GM21717 (cell line): ENCODE data around the gene TCP1.
"Not testable (repeated sequence)": the region's sequence is repeated elsewhere in the genome, so short reads cannot be mapped to it uniquely, and the experiment has no call there.

ENCODE experiments used
- ATAC-seq: cut with Tn5 transposase; IDR thresholded peaks from one replicate; pipeline ENCODE4 v1.9.1; 2021; ENCODE audit warnings: mild to moderate bottlenecking, moderate library complexity; ENCODE audit not compliant: unreplicated experiment

Gene TCP1

GRCh38 chr6:159817951-159818739, 28.7 kb upstream of the TCP1 start:
- ATAC-seq = no peak

DNA sequence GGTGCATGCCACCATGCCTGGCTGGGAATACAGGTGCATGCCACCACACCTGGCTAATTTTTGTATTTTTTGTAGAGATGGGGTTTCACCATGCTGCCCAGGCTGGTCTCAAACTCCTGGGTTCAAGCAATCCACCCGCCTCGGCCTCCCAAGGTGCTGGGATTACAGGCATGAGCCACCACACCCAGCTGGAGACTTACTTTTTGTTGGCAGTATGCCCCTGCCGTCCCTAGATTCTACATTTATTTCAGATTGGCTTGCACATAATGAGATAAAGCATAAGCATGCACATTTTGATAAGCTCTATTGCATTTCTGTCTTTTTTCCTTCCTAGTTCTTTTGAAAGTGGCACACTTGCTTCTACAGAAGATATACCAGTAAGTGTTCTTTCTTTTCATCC, 27.4 kb upstream of the TCP1 start:
- not testable (repeated sequence) for ATAC-seq

DNA sequence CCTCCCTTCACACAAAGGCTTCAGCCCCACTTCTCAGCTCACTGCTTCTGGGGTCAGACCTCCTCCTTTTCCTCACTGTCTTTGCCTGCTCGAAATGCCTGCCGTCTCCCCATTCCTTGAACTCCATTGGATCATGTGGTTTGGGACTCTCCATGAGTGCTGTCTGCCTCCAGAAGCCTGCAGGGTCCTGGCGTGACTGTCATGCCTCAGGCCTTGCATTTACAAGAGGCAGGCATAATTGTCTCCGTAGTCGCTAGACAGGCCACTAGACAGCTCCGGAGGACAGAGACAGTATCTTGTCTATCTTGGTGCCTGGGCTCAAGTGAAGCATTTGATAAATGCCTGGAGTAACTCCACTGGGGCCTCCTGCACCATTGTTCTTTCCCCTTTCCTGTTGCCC, 26.0 kb upstream of the TCP1 start:
- no peak for ATAC-seq

GRCh38 chr6:159813781-159814180, 24.4 kb upstream of the TCP1 start:
- no peak for ATAC-seq

- ATAC-seq = no peak
Observed at GRCh38 chr6:159809149-159809548, 19.7 kb upstream of the TCP1 start.

DNA sequence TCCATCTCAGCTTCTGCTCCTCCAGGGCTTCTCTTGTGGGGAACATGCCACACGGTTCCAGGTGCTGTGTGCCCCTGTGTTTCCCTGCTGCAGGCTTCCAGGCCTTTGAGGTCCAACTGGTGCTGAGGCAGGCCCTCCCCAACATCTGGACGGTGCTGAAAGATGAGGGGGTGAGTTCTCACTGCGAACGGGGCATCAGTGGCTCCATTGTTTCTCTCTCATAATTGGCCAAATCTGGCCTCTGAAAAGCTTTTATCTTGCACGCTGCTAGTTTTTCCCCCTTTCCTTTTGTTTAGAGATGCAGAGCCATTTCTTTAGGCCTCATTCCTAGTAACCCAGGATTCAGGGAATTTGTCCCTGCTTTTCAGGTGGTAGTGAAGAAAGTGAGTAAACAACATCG, 19.2 kb upstream of the TCP1 start:
- no peak for ATAC-seq

- ATAC-seq = no peak
Observed at GRCh38 chr6:159807150-159807858, 17.9 kb upstream of the TCP1 start.

DNA sequence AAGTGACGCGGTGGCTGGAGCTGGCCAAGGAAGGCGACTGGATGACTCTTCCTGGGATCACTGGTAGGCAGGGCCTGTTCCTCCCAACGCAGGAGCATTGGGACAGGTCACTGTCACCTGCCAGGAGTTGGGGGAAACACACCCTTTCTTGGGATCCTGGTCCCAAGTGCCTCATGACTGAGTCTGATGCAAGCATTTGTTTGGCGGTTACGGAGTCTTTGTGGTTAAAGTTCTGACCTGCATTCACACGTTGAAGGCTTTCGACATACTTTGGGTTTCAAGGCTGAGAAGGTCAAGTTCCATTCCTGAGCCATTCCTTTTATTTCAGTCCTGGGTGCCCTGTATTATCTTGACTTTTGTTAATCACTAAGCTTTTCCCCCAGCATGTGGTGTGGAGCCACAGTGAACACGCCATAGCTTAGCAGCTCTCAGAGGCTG, 16.6 kb upstream of the TCP1 start:
- ATAC-seq = no peak

DNA sequence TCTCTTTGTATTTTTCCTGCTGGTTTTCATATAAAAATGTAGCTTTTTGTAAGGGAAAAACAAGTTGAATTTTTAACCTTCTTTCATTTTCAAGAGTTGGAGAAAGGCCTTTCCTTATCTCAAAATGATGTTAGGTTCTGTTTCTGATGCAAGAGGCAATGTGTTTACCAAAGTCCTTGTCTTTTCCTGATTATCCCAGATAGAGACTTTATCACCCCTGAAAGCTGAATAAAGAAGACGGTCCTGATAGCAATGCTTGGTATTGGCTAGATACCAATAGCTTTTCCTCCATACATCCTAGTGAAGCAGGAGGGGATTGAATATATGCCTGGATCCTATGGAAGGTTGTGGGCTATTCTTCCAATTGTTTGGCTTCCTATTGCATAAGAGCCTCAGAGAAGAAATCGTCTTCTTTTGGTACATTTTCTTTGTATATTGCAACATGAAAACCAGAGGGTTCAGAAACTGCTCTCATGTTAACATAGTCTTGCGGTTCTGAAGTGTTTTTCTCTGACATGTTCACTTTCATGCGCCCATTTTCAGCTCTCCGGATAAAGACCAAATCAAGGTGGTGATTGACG, 16.1 kb upstream of the TCP1 start:
- no peak for ATAC-seq

- ATAC-seq = no peak
Observed at GRCh38 chr6:159804504-159804903, 15.1 kb upstream of the TCP1 start.

GRCh38 chr6:159801935-159802334, 12.5 kb upstream of the TCP1 start:
- no peak for ATAC-seq

- no peak for ATAC-seq
Observed at GRCh38 chr6:159800141-159800865, 10.9 kb upstream of the TCP1 start, which contains the start of gene PNLDC1. Gene PNLDC1 (plus strand): TSS chr6:159800276. CDS start chr6:159800308, 32 bp downstream.

DNA sequence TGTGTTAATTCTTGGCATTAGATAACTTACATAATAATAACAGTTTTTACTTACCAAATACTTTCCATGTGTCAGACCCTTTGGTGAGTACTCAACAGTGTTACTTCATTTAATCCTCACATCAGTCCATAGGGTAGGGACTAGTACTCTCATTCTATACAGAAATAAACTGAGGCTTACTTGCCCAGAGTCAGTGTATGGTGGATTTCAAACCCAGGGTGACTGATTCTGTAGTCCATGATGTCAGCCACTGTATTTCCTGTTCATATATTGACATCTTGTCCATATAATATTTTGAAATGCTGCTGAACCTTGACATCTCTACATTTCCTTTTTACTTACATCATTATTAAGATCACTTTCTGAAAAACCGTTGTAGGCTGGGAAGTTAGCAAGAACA, 8.2 kb upstream of the TCP1 start:
- ATAC-seq = no peak

DNA sequence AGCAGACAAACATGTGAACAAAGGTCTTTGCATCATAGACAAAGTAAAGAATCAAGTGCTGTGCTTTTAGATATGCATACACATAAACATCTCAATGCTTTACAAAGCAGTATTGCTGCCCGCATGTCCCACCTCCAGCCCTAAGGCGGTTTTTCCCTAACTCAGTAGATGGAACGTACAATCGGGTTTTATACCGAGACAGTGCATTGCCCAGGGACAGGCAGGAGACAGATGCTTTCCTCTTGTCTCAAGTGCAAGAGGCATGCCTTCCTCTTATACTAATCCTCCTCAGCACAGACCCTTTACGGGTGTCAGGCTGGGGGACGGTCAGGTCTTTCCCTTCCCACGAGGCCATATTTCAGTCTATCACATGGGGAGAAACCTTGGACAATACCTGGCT, 5.6 kb upstream of the TCP1 start:
- ATAC-seq = not testable (repeated sequence)

DNA sequence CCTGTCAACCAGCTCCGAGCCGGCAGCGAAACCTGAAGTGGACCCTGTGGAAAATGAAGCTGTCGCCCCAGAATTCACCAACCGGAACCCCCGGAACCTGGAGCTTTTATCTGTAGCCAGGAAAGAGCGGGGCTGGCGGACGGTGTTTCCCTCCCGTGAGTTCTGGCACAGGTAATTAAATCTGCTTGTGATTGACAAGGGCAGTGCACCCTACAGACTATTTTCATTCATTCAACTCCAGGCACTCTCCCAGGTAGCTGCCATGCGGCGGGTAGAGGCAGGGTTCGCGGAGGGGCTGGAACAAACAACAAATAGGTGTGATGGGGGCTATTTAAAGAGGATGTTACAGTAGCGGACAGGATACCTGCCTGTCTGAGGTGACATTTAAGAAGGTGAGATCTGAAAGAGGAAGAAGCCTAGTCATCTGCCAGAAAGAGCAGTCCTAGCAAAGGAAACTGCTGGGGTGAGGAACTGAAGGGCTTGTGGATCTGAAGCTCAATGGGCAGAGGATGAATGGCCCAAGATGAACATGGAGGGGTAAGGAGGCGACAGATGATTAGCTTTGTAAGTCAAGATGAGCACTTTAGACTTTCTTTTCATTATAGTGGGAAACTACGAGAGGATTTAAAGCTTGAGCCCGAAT, 1.7 kb upstream of the TCP1 start:
- ATAC-seq = no peak

DNA sequence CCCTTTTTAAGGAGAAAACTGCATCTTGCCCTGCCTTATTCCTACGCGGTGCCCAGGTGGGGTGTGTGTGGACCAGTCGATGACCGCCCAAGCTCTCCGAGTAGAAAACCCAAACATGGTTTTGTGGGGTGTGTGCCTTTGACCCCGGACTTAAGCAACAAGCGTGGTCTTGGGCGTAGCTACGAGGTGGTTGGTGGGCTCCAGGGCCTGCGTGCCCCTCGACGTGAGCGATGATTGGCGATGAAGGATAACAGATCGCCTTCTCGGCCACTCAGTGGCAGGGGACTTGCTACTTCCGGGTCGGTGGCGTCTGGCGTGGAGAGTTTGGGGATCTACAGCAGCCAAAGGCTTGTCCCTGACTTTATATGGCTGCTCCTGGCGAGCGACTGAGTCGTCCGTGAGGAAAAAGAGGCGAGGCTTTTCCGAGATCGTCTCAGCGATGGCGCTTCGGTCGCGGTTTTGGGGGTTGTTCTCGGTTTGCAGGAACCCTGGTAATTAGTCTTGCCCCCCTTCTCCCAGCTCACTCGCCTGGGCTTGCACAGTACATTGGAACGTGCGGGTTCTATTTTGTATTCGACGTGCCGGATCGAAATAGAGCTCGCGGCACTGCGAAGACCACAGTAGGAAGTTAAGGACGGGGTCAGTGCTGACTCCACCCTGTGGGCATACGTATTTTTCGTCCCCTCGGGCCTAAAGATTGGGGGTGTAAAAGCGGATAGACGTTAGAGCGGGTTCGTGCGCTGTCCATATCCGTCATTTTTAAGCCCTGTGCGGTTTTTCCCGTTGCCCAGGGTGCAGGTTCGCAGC, 950 bp upstream of the TCP1 start, which contains the start of gene MRPL18:
TSS of gene MRPL18 (plus strand) at position 319 of the 807 bp plus-strand sequence. CDS start at position 440, 121 bp downstream.
- ATAC-seq = peak; percentile 84

GRCh38 chr6:159788753-159789376, 537 bp downstream of the TCP1 start:
- no peak for ATAC-seq

- no peak for ATAC-seq
Observed at GRCh38 chr6:159788276-159788675, 1.1 kb downstream of the TCP1 start.

- ATAC-seq = no peak
Observed at GRCh38 chr6:159778542-159779103, 10.8 kb downstream of the TCP1 start.
